ENCODE data around the gene STIMATE.

Gene STIMATE

GRCh38 chr3:52897130-52898122, at the start of gene STIMATE:
Gene STIMATE, minus strand, starts transcription at chr3:52897548. Its CDS starts 98 bp downstream, at chr3:52897450.
- peak; percentile 96 for DNase-seq

- no peak for DNase-seq
Observed at GRCh38 chr3:52939600-52939999, 42.3 kb upstream of the STIMATE start.

GRCh38 chr3:52934630-52935530, 37.5 kb upstream of the STIMATE start:
- DNase-seq = peak; percentile 78

- no peak for DNase-seq
Observed at GRCh38 chr3:52931889-52932288, 34.5 kb upstream of the STIMATE start.

- DNase-seq = no peak
Observed at GRCh38 chr3:52931328-52931727, 34.0 kb upstream of the STIMATE start.

GRCh38 chr3:52930748-52931147, 33.4 kb upstream of the STIMATE start:
- no peak for DNase-seq

GRCh38 chr3:52926554-52926953, 29.2 kb upstream of the STIMATE start:
- no peak for DNase-seq

GRCh38 chr3:52925405-52926313, 28.3 kb upstream of the STIMATE start:
- DNase-seq = no peak

- no peak for DNase-seq
Observed at GRCh38 chr3:52923963-52924362, 26.6 kb upstream of the STIMATE start.

- no peak for DNase-seq
Observed at GRCh38 chr3:52920841-52921240, 23.5 kb upstream of the STIMATE start.

GRCh38 chr3:52917044-52917443, 19.7 kb upstream of the STIMATE start:
- DNase-seq = no peak

- DNase-seq = no peak
Observed at GRCh38 chr3:52915294-52915693, 17.9 kb upstream of the STIMATE start.

GRCh38 chr3:52912885-52913731, 15.8 kb upstream of the STIMATE start:
- no peak for DNase-seq

GRCh38 chr3:52910823-52911222, 13.5 kb upstream of the STIMATE start:
- DNase-seq = no peak

- DNase-seq = no peak
Observed at GRCh38 chr3:52907497-52907896, 10.1 kb upstream of the STIMATE start.

GRCh38 chr3:52904552-52904951, 7.2 kb upstream of the STIMATE start:
- no peak for DNase-seq

GRCh38 chr3:52904000-52904399, 6.7 kb upstream of the STIMATE start:
- no peak for DNase-seq

- no peak for DNase-seq
Observed at GRCh38 chr3:52896613-52897012, 735 bp downstream of the STIMATE start.

GRCh38 chr3:52896151-52896550, 1.2 kb downstream of the STIMATE start:
- no peak for DNase-seq

- DNase-seq = peak; percentile 66
Observed at GRCh38 chr3:52895418-52895817, 1.9 kb downstream of the STIMATE start.

- DNase-seq = no peak
Observed at GRCh38 chr3:52894756-52895155, 2.6 kb downstream of the STIMATE start.

Data from activated effector memory CD4-positive, alpha-beta T cell treated with anti-CD3 and anti-CD28 coated beads, Interleukin-2, amount 50 U/mL, for 16 hours (primary cell).